ENCODE results near the gene RBM15.

Gene RBM15

DNA sequence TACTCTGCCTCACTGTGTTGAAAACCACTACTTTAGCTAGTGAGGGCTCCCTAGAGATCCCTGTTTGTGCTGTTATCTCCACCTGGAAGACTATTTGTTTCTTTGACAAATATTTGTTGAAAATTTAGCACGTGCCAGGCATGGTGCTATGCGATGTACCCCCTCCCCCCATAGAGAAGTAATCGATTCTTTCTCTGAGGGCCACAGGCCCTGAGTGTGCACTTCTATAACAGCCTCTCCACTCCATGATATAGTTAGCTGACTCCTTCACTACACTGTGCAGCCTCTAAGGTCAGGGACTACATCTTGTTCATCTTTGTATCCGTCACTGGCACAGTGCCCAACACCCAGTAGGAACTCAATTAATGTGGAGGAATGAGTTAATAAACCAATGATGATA is 17.3 kb upstream of the RBM15 start:
- DNase-seq: no peak

DNA sequence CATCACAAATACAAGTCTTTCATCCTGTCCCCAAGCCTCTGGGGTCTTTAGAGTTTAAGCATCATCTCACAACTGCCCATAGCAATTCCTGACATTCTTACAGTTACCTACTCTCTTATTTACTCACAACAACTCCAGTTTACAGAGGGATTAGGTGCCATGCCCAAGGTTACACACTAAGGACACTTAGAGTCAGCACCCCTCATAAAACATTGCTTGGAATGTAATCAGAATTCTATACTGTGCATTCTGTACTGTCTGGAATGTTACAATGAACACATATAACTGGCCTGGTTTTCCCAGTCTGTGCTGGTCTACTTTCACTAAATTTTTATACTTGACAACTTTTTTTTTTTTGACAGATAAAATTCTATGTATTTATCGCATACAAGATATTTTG is 14.5 kb upstream of the RBM15 start:
- no peak for DNase-seq

DNA sequence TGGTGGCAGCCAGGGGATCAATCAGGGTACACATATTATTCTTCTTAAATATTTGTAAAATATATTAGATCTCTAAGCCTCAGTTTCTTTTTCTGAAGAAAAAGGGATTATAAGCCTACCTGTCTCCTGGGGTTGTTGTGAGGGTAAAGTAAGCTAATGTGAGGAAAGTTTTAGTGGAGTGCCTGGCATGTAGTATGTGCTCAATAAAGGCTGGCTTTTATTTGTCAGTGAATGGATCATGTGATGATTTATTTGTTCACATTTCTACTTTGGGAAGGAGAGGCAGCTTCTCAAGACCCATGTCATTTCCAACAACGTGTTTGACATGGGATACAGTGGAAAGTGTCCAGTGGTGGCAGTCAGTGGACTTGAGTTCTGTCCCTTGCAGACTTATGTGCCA is 12.4 kb upstream of the RBM15 start:
- DNase-seq: no peak

DNA sequence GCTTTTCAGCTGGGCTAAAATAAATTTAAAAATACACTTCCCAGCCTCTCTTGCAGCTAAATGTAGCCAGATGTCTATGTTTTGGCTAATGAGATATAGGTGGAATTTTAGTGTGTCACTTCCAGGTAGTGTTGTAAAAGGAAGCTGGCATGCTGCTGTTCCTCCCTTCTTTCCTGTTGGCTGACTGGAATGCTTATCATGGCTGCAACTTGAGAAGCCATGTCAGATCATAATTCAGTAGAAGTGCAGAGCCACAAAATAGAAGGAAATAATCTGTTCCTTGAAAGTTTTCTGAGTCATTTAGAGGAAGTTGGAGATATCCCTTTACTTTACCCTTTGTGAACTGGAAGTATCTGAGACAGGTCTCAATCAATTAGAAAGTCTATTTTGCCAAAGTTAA is 10.9 kb upstream of the RBM15 start:
- no peak for DNase-seq

DNA sequence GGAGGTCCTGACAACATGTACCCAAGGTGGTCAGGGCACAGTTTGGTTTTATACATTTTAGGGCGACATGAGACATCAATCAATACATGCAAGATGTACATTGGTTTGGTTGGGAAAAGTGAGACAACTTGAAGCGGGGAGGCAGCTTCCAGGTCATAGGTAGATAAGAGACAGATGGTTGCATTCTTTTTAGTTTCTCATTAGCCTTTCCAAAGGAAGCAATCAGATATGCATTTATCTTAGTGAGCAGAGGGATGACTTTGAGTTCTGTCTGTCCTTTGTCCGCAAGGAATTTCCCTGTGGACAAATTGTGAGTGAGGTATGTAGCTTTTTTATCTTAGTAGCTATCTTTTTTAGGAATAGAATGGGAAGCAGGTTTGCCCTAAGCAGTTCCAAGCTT is 10.5 kb upstream of the RBM15 start:
- DNase-seq: no peak

DNA sequence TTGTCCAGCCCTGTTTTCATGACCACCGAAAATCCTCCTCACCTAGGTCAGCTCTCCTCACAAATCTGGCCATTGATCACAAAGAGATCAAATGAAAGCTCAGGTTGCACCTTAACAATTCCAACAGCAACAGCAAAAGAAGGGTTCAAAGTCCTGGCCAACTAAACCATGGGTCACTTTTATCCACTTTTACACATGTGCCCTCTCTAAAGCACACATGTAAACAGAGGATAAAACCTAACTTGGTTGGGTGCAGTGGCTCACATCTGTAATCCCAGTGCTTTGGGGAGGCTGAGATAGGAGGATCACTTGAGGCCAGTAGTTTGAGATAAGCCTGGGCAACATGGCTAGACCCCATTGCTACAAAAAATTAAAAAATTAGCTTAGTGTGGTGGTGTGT is 3.9 kb upstream of the RBM15 start:
- no peak for DNase-seq

DNA sequence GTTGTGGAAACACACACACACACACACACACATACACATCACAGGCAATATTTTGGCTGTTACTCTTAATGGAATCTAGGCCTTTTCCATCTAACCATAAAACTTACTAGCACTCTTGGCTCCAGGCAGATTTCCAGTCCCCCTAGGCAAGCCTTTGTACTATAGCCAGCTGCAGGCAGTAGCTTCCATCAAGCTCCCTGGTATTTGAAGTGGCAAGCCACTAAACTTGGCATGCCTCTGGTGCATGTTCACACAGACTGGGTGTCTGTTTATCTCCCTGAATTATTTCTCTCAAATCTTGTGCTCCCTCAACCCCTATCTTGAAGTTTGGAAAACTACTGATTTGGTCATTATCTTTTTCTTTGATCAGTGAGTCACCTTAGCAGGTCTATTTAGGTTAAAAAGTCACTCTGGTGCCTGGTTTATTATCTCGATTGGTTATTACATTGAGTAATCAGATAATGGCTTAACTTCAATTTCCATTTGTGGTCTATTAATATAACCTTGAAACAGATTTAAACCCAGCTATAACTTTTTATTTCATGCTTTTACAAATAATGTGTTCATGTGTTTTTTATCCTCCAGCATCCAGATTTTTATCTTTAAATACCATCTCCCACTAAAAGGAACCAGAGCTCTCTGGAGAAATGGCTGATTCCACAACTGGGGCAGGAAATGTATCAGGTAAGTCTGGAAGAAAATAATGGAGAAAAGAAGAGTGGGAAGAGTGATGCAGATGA is 2.7 kb upstream of the RBM15 start:
- DNase-seq: no peak

DNA sequence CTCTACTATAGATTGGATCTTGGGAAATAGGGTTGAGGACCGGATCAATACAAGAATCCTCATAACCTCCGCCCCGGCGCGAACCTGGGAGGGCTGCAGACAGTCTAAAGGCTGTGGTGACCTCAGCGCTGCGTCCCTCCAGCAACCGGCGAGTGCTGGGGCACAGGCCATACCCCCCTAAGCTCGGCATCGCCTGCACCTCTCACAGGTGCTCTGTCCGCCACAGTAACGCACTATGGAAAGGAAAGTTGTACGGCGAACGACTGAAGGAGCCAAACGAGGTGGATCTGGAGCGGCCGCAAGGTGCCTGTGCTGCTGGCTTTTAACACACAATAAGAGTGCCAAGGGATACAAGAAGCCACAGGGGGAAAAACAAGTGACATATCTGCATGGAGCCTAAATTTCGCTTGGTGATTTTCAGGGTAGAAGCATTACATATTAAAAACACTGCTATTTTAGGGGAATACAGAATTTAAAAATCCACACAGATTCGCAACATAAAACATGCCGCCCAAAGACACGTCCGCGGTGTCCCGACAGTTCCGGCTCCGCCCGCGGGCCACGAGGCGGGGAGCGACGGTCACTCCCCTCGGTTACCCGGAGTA is 1.4 kb upstream of the RBM15 start:
- peak; percentile 60 for DNase-seq

DNA sequence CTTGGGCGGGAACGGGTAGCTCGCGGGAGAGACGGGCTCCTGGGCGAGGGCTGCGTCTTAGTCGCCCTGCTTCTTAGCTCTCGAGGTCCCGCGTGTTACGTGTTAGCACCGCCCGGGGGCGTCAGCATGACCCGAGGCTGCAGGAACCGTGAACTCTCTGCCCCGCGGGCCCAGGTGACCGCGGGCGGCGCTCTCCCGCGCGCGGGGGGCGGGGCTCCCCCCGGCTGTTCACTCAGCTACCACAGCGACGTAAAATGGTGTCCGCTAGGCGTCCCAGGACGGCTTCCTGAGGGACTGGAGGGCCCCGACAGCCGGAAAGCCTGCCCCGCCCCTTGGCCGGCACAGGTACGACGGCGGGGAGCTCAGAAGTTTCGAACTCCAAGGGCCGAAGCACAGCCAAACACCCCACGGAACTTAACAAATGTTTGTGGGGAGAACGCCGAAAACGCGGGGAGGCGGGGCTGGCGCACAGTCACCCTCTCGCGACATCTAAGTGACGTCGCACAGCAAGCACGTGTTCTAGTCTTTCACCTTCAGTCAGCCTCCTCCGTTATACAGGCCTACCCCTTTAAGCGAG is 780 bp upstream of the RBM15 start:
- DNase-seq: peak; percentile 96

DNA sequence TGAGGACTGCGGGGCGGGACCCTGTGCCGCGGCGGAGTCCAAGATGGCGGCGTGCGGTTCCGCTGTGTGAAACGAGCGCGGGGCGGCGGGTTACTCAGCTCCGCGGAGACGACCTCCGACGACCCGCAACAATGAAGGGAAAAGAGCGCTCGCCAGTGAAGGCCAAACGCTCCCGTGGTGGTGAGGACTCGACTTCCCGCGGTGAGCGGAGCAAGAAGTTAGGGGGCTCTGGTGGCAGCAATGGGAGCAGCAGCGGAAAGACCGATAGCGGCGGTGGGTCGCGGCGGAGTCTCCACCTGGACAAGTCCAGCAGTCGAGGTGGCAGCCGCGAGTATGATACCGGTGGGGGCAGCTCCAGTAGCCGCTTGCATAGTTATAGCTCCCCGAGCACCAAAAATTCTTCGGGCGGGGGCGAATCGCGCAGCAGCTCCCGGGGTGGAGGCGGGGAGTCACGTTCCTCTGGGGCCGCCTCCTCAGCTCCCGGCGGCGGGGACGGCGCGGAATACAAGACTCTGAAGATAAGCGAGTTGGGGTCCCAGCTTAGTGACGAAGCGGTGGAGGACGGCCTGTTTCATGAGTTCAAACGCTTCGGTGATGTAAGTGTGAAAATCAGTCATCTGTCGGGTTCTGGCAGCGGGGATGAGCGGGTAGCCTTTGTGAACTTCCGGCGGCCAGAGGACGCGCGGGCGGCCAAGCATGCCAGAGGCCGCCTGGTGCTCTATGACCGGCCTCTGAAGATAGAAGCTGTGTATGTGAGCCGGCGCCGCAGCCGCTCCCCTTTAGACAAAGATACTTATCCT is 430 bp downstream of the RBM15 start:
- DNase-seq: peak; percentile 76

DNA sequence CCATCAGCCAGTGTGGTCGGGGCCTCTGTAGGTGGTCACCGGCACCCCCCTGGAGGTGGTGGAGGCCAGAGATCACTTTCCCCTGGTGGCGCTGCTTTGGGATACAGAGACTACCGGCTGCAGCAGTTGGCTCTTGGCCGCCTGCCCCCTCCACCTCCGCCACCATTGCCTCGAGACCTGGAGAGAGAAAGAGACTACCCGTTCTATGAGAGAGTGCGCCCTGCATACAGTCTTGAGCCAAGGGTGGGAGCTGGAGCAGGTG is 961 bp downstream of the RBM15 start:
- no peak for DNase-seq

DNA sequence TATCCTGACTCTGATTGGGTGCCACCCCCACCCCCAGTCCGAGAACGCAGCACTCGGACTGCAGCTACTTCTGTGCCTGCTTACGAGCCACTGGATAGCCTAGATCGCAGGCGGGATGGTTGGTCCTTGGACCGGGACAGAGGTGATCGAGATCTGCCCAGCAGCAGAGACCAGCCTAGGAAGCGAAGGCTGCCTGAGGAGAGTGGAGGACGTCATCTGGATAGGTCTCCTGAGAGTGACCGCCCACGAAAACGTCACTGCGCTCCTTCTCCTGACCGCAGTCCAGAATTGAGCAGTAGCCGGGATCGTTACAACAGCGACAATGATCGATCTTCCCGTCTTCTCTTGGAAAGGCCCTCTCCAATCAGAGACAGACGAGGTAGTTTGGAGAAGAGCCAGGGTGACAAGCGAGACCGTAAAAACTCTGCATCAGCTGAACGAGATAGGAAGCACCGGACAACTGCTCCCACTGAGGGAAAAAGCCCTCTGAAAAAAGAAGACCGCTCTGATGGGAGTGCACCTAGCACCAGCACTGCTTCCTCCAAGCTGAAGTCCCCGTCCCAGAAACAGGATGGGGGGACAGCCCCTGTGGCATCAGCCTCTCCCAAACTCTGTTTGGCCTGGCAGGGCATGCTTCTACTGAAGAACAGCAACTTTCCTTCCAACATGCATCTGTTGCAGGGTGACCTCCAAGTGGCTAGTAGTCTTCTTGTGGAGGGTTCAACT is 2.1 kb downstream of the RBM15 start:
- peak; percentile 5 for DNase-seq

DNA sequence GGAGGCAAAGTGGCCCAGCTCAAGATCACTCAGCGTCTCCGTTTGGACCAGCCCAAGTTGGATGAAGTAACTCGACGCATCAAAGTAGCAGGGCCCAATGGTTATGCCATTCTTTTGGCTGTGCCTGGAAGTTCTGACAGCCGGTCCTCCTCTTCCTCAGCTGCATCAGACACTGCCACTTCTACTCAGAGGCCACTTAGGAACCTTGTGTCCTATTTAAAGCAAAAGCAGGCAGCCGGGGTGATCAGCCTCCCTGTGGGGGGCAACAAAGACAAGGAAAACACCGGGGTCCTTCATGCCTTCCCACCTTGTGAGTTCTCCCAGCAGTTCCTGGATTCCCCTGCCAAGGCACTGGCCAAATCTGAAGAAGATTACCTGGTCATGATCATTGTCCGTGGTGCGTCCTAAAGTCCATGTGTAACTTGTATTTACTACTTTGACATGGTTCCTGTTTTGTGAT is 2.7 kb downstream of the RBM15 start:
- no peak for DNase-seq

DNA sequence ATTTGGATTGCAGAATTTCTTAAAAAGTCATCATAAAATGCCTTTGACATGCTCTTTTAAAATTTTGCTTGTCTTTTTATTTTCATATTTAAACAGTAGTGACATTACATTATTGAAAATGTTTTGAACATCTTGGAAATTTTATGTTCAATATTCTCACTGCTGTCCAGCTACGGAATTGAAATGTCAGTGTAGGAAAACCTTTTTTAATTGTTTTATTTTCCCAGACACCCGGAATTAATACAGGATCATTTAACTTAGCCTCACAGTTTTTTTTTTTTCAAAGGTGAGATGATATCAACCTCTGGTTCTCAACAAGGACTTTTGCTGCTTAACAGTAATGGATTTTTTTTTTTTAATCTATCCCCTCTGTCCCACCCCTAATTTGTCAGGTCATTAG is 4.1 kb downstream of the RBM15 start:
- no peak for DNase-seq

DNA sequence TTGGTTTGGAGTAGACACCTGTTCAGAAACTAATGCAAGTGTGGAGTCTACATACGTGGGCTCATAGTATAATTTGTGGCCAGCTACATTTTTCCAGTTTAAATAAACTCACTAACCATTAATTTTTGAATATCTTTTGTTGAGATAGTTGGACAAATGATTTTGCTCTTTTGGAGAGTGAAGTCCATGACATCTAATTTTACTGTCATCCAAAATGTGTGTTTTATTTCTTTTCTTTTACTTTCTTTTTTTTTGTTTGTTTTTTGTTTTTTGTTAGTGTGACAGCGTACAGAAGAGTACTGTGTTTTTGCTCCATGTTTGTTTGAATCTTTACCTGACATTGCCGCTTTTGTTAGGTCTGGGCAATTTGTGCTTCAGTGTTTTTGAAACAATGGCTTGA is 5.0 kb downstream of the RBM15 start:
- DNase-seq: no peak

DNA sequence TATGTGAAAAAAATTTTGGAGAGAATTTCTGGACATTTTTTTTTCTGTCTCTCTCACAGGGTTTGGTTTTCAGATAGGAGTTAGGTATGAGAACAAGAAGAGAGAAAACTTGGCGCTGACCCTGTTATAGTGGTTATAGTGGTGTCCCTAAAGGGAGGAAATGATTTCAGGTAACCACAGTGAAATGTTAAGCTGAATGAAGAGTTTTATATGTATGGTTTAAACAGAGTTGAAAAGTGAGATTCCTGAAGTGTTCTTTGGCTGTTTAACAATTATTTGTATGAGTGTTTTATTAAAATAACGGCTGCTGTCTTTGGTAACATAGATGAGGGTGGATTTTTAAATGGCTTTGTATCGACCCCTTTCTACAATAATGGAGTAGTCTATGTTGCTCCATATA is 6.3 kb downstream of the RBM15 start:
- no peak for DNase-seq

DNA sequence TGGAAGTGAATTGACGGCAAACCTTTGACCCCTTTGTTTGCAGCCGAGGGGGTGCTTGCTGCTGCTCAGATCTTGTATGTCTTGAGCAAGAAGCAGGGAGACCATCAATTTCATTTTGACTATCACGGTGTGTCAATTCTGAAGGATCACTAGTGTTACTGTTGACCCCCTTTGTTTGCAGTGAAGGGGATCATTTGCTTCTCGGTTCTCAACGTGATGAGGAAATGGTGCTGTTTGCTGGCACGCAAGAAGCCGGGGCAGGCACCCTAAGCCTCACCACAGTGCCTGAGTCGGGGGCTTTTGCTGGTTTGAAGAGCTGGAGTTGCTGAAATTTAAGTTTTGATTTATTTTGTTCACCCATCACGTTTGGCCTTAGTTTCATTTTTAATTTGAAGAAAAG is 7.5 kb downstream of the RBM15 start:
- no peak for DNase-seq

DNA sequence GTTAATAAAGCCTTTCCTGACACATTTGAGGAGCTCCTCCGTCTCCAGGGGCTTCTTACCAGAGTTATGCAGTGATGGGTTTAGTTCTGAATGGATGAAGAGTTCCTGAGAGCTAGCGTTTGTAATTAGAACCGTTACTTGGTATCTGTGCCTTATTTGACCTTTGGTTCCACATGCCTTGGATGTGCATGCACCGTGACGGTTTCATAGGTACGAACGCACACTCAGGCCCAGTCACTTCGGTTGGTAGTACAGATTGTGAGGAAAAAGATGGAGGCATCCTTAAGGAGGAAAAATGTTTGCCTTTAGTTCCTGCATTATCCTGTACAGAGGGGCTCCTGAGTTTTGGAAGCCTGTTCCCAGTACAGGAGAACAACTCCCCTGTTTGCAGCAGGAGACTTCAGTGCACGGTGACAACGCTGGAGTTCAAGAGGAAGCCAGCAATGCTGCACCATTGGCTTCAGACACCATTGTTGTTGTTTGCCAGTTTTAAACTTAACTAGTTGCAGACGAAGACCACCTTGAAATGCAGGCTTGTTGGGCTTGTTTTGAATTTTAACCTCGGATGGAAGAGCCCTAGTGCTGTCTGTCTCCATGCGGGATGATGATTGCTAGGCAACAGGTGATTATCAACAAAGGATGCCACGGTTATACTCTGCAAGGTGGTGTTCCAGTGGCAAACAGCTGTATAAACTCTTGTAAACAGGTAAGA is 8.2 kb downstream of the RBM15 start:
- no peak for DNase-seq

DNA sequence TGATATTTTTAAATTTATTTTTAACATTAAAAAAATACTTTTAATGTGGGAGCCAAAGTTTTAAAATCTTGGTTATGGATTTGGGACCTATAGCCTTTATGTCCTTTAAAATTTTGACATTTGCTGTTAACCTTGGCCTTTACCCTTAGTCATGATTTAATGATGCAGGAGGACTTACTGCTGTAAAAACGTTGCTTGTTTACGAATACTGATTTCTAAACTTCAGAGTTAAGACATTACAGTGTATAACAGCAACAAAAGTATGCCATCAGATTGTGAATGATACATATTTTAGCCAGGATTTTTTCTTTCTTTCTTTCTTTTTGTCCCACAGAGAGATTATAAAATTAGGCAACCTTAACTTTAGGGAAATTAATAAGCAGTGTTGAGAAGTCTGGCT is 8.9 kb downstream of the RBM15 start:
- no peak for DNase-seq

DNA sequence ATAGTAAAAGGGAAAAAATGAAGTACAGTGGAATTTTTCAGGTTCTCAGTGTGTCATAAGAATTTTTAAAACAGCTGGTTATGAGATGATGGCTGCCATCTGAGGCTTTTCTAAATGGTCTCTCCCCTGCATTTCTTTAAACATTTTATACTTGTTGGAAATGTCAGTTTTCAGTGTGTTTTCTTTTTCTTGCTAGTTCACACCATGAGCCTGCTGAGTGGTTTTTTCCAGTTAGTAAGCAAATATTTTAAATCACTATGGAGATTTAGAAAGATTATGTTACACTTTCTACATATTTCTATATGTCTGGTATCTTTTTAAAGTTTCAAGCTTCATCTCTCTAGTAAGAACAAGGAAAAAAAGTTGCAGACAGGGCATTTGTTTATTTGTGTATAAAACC is 9.6 kb downstream of the RBM15 start:
- no peak for DNase-seq

DNA sequence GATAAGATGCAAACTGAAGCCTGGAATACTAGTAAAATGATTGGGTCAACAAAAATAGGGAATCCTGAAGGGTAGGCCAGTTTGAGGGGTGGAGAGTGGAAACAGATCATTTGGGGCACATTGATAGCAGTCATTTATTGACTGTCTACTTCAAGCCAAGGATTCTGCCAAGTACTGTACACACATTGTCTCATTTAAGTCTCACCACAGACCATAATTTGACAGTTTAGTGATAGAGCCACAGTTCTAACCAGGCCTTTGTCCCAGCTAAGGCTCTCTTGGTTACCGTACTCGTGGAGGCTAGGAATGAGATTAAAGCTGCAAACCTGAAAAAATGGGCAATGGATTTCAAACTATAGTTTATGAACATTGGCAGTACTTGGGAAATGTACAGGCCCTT is 11.2 kb downstream of the RBM15 start:
- no peak for DNase-seq

DNA sequence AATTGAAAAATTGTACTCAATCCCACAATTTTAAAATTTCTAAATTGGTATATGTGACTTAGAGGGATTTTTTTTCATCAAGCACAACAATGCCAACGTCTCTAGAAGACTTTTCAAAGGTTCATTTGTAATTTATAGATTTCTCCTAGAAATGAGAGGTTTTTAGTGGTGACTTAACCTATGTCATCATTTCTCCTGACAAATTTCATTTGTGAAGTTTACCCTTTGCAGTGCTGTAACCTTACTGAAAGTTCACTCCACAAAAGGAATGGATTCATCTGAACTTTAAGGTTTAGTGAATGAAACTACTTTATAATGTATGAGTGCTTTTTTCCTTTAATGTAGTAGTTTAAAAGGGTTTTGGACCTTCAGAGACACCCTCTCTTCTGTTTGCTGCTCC is 16.1 kb downstream of the RBM15 start:
- no peak for DNase-seq

DNA sequence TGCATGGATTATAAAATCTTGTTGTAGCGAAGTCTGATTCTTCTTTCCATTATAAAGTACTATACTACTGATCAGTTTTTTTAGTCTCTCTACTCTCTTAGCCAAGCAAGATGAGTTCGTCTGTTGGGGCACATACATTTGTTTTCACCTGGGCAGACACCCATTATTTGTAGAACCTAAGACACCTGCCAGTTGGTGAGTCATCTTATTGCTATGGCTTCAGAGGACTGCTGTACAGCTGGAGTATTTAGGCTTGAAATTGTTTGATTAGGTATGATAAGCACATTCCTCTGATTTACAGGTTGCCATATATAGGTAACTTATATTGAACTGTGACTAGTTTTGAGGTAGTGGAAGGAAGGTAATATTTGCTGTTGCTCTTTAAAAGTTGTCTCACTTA is 17.2 kb downstream of the RBM15 start:
- no peak for DNase-seq
